Measurements from ENCODE around the gene TPP2.

- TF ChIP-seq CTCF (IDR thresholded peaks at IDR 0.05) (no peak), POLR2A (IDR thresholded peaks at IDR 0.05) (no peak)
Observed at GRCh38 chr13:102693250-102693649, 96.5 kb downstream of the TPP2 start.

Measured in right lobe of liver (tissue), 4 donors.